Peyer's patch (tissue), 4 donors: ENCODE measurements around the gene GAS1.

Experiments used
- CTCF ChIP-seq, 6 experiments: fragments of 450-650 bp in 4 of 6; fragments of 200-600 bp in 2 of 6; sonication (generic) in 1 of 6; IDR thresholded peaks; one replicate each; pipeline ENCODE4 v1.5.1; 2017 to 2019; ENCODE audit warnings: antibody characterized with exemption in 6 of 6, mild to moderate bottlenecking in 3 of 6, moderate library complexity in 1 of 6
- POLR2A ChIP-seq, 2 donors: fragments of 450-650 bp; IDR thresholded peaks; one replicate each; pipeline ENCODE4 v1.5.1; 2017; ENCODE audit warnings: antibody characterized with exemption in 2 of 2, mild to moderate bottlenecking in 2 of 2, moderate library complexity in 2 of 2

GRCh38 chr9:86953181-86953580, 5.9 kb upstream of the GAS1 start:
- TF ChIP-seq CTCF (IDR thresholded peaks at IDR 0.05) = no peak
- TF ChIP-seq POLR2A (IDR thresholded peaks at IDR 0.05) = no peak
